ENCODE data around the gene PCSK6. TPM values are rescaled to one million over a fixed set of nuclear protein-coding genes. Genes with fewer than 3 reads are reported as not detected.

Gene PCSK6
- total and polyA plus RNA-seq, 9 donors, result 3.8 to 26.0 (median 13.0) TPM

DNA sequence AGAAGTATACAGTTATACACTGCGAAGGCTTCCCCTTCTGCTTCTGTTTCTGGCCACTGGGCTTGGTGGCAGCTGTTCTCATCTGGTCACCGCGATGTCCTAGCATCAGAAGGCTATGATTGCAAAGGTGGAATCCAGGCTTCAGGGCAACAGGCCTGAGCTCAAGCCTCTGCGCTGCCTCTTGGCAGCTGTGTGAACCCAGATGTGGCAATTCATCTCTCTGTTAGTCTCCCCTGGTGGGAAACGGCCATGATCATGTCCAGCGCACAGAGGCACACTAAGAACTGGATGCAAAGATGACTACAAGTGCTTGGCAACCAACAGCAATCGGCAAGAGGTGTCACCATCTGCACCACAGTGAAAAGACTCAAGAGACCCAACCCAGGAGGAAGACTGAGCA, 78.9 kb downstream of the PCSK6 start:
- no peak for DNase-seq
- peaks cover 4% of the 10 kb centered on the region for H3K4me1 ChIP-seq (ENCODE audit: insufficient read depth)
- H3K4me3 ChIP-seq, result no peak overlapping the region
- no peaks in the 10 kb centered on the region for H3K36me3 ChIP-seq
- intact Hi-C loops (cut with DNase I), result no loop called here
- TF ChIP-seq POLR2A (IDR thresholded peaks at IDR 0.05) (no peak), EP300 (IDR thresholded peaks at IDR 0.05) (no peak)
- TF ChIP-seq, protein P1, sequence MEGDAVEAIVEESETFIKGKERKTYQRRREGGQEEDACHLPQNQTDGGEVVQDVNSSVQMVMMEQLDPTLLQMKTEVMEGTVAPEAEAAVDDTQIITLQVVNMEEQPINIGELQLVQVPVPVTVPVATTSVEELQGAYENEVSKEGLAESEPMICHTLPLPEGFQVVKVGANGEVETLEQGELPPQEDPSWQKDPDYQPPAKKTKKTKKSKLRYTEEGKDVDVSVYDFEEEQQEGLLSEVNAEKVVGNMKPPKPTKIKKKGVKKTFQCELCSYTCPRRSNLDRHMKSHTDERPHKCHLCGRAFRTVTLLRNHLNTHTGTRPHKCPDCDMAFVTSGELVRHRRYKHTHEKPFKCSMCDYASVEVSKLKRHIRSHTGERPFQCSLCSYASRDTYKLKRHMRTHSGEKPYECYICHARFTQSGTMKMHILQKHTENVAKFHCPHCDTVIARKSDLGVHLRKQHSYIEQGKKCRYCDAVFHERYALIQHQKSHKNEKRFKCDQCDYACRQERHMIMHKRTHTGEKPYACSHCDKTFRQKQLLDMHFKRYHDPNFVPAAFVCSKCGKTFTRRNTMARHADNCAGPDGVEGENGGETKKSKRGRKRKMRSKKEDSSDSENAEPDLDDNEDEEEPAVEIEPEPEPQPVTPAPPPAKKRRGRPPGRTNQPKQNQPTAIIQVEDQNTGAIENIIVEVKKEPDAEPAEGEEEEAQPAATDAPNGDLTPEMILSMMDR (IDR thresholded peaks at IDR 0.05), result no peak
- H3K27me3 ChIP-seq, result no peaks in the 10 kb centered on the region
- H3K9me3 ChIP-seq, result no peaks in the 10 kb centered on the region
- no peak overlapping the region for H3K27ac ChIP-seq
- 90 to 96% (median 92%) methylated on average over 7 of the region's 7 CpGs for WGBS, 3 donors

DNA sequence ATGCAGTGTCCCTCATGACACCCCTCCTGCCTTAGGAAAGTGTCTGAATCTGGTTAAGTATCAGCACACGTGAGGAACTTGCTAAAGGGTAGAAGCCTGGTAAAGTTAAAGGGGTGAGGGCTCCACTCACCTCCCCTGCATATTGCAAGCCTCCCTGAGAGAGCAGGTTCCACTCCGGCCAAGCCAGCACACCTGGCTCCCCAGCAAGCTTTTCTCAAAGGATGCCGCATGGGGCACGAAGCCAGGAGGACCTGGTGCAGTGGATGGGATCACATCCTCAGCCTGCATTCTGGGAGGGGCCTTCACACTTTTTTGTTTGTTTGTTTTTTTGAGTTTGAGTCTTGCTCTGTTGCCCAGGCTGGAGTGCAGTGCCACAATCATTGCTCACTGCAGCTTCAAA, 79.9 kb downstream of the PCSK6 start:
- no peak for DNase-seq
- Histone ChIP-seq H3K4me3 (no peak overlapping the region), H3K36me3 (no peaks in the 10 kb centered on the region), H3K27ac (no peak overlapping the region), H3K27me3 (no peaks in the 10 kb centered on the region), H3K4me1 (ENCODE audit: insufficient read depth) (peaks cover 4% of the 10 kb centered on the region), H3K9me3 (no peaks in the 10 kb centered on the region)
- 91 to 99% (median 98%) methylated on average over 4 of the region's 4 CpGs for WGBS, 3 donors
- TF ChIP-seq, protein P1 (IDR thresholded peaks at IDR 0.05), result no peak
- no peak for TF ChIP-seq EP300 (IDR thresholded peaks at IDR 0.05)
- TF ChIP-seq POLR2A (IDR thresholded peaks at IDR 0.05), result no peak
- intact Hi-C loops (cut with DNase I), result no loop called here

DNA sequence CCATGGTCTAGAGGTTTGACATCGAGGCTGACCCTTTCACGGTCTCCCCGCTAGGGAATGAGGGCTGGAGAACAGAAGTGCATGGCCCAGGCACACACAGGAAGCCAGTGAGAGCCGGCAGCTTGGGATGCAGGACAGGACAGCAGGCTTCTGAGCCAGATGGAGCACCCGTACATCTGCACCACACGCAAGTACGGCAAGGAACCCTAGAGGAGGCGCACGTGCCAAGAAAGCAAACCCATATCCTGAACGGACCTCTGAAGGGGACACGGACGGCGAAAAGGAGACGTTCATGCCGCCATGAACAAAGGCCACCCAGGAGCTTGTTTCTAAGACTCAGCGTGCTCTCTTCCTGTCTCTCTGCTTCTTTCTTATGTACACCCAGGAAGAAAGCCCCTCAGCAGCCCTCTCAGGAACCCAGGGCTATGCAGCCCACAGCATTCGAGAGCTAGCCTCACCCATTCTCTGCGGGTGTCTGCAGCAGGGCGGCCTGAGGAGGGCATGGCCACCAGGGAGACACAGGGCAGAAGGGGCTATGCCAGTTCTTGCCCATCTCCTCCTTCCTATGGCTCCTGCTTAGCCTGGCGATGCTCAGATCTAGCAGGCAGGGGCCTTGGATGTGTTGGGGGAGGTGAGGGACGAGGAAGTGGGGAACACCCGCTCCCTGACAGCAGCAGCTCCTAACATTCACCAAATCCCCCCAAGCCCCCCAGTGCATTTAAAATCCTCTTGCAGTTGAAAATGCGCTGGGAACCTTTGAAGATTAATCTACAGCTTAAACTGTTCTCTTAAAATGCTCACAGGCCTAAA, 81.3 kb downstream of the PCSK6 start:
- H3K27me3 ChIP-seq, result no peaks in the 10 kb centered on the region
- no peak for DNase-seq
- no peak overlapping the region for H3K4me3 ChIP-seq
- 88 to 95% (median 88%) methylated on average over 23 of the region's 23 CpGs for WGBS, 3 donors
- H3K9me3 ChIP-seq, result no peaks in the 10 kb centered on the region
- TF ChIP-seq, protein P1 (IDR thresholded peaks at IDR 0.05), result no peak
- TF ChIP-seq EP300 (IDR thresholded peaks at IDR 0.05) (no peak), POLR2A (IDR thresholded peaks at IDR 0.05) (no peak)
- intact Hi-C loops (cut with DNase I), result no loop called here
- H3K36me3 ChIP-seq, result no peaks in the 10 kb centered on the region
- peaks cover 4% of the 10 kb centered on the region for H3K4me1 ChIP-seq (ENCODE audit: insufficient read depth)
- no peak overlapping the region for H3K27ac ChIP-seq

DNA sequence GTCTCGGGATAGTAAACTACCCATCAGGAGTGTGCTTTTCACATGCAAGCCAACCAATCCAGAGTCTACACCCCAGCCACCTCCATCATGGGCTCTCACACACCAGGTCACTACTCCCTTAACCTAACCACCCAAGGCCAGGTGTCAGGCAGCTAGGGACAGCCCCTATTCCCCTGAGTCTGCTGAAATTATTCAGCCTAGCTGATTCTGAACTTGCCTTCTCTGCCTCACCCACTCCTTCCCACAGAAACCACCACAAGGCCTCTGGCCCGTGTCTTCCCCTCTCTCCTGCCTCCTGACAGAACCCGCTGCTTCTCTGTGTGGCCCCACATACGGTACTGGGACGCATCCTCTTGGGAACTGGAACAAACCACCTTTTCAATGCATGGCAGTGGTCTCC, 82.1 kb downstream of the PCSK6 start:
- Histone ChIP-seq H3K27me3 (no peaks in the 10 kb centered on the region), H3K36me3 (no peaks in the 10 kb centered on the region), H3K9me3 (no peaks in the 10 kb centered on the region), H3K27ac (no peak overlapping the region), H3K4me1 (ENCODE audit: insufficient read depth) (peaks cover 4% of the 10 kb centered on the region), H3K4me3 (no peak overlapping the region)
- intact Hi-C loops (cut with DNase I), result no loop called here
- TF ChIP-seq EP300 (IDR thresholded peaks at IDR 0.05) (no peak), POLR2A (IDR thresholded peaks at IDR 0.05) (no peak)
- TF ChIP-seq, protein P1 (IDR thresholded peaks at IDR 0.05), result no peak
- 86 to 96% (median 93%) methylated on average over 5 of the region's 5 CpGs for WGBS, 3 donors
- DNase-seq, result no peak
